IPS-NIHi7 (cell line): Measurements from ENCODE around the gene INS.
"Not testable (repeated sequence)": the region's sequence is repeated elsewhere in the genome, so short reads cannot be mapped to it uniquely, and the experiment has no call there.

Experiments
- DNase-seq: peaks from one replicate; pipeline ENCODE4 v3.0.0; 2012; ENCODE audit warnings: mixed read lengths; ENCODE audit errors: extremely low spot score

INS gene

GRCh38 chr11:2180789-2181370, 19.9 kb upstream of the INS start:
- DNase-seq: no peak

GRCh38 chr11:2180347-2180746, 19.3 kb upstream of the INS start:
- no peak for DNase-seq

- DNase-seq: no peak
Measured at GRCh38 chr11:2179516-2179915, 18.5 kb upstream of the INS start.

GRCh38 chr11:2178906-2179494, 18.0 kb upstream of the INS start:
- no peak for DNase-seq

GRCh38 chr11:2178055-2178773, 17.2 kb upstream of the INS start:
- not testable (repeated sequence) for DNase-seq

- no peak for DNase-seq
Measured at GRCh38 chr11:2177076-2177475, 16.1 kb upstream of the INS start.

- no peak for DNase-seq
Measured at GRCh38 chr11:2176389-2176900, 15.4 kb upstream of the INS start.

GRCh38 chr11:2175659-2176058, 14.7 kb upstream of the INS start:
- DNase-seq: no peak

- DNase-seq: no peak
Measured at GRCh38 chr11:2174361-2174760, 13.4 kb upstream of the INS start.

GRCh38 chr11:2173761-2174160, 12.8 kb upstream of the INS start:
- no peak for DNase-seq

- DNase-seq: peak; percentile 72
Measured at GRCh38 chr11:2173150-2173693, 12.2 kb upstream of the INS start.

- no peak for DNase-seq
Measured at GRCh38 chr11:2172676-2173075, 11.7 kb upstream of the INS start.

GRCh38 chr11:2171591-2172003, 10.6 kb upstream of the INS start, which contains the start of gene TH:
TH (minus strand) TSS chr11:2171815; CDS start chr11:2171786, 29 bp downstream.
- DNase-seq: no peak

GRCh38 chr11:2169626-2170570, 8.9 kb upstream of the INS start:
- DNase-seq: no peak

- no peak for DNase-seq
Measured at GRCh38 chr11:2169005-2169378, 8.0 kb upstream of the INS start.

GRCh38 chr11:2168286-2169004, 7.4 kb upstream of the INS start:
- DNase-seq: no peak

- no peak for DNase-seq
Measured at GRCh38 chr11:2167141-2168045, 6.4 kb upstream of the INS start.

GRCh38 chr11:2166091-2166851, 5.3 kb upstream of the INS start:
- DNase-seq: peak; percentile 79

GRCh38 chr11:2165571-2165970, 4.6 kb upstream of the INS start:
- no peak for DNase-seq
